ENCODE results near the gene CKB. TPM values are rescaled to one million over a fixed set of nuclear protein-coding genes. Genes with fewer than 3 reads are reported as not detected.

The CKB gene
- total and polyA plus RNA-seq, 12 donors = 273 to 1,062 (median 632) TPM

- ATAC-seq (peak in 1 of 8 donors; percentile 2), DNase-seq (no peak)
- H3K27ac ChIP-seq = peak overlapping the region in 9 of 10 donors; percentile 83 to 97 (median 94)
- H3K27me3 ChIP-seq = no peaks in the 10 kb centered on the region
- no peaks in the 10 kb centered on the region for H3K9me3 ChIP-seq
- TF ChIP-seq CTCF (IDR thresholded peaks at IDR 0.05) = no peak
- WGBS, 2 donors = 51 to 53% methylated on average over 42 of the region's 42 CpGs
- intact Hi-C loops (cut with DNase I) = no loop called here
- peaks cover 0 to 24% (median 0%) of the 10 kb centered on the region in 9 donors for H3K36me3 ChIP-seq
- H3K4me3 ChIP-seq = peak overlapping the region; percentile 69 to 98 (median 90)
- H3K4me1 ChIP-seq = peaks cover 11 to 59% (median 45%) of the 10 kb centered on the region in 9 donors
These were observed 7.0 kb upstream of the CKB start for GRCh38 chr14:103529383-103530365.

GRCh38 chr14:103528587-103529382 is 6.2 kb upstream of the CKB start, which contains the start of gene TRMT61A:
TSS of gene TRMT61A (plus strand) at chr14:103529196. CDS start at chr14:103529979, 783 bp downstream.
- 1 to 2% methylated on average over 51 to 68 of the region's 70 CpGs for WGBS, 2 donors

GRCh38 chr14:103528146-103528586 is 5.5 kb upstream of the CKB start:
- intact Hi-C loops (cut with DNase I) = no loop called here
- H3K4me3 ChIP-seq = peak overlapping the region; percentile 33 to 98 (median 90)
- no peak for TF ChIP-seq CTCF (IDR thresholded peaks at IDR 0.05)
- ATAC-seq = peak; percentile 14 to 75 (median 51)
- H3K27ac ChIP-seq = peak overlapping the region; percentile 82 to 97 (median 94)
- DNase-seq = peak in 1 of 2 donors; percentile 31
- peaks cover 11 to 68% (median 48%) of the 10 kb centered on the region in 9 donors for H3K4me1 ChIP-seq
- peaks cover 0 to 14% (median 0%) of the 10 kb centered on the region in 7 donors for H3K27me3 ChIP-seq
- H3K9me3 ChIP-seq = no peaks in the 10 kb centered on the region
- 24 to 26% methylated on average over 10 of the region's 10 CpGs for WGBS, 2 donors
- H3K36me3 ChIP-seq = peaks cover 0 to 9% (median 0%) of the 10 kb centered on the region in 9 donors

More at GRCh38 chr14:103528587-103529382, 6.2 kb upstream of the CKB start, which contains the start of gene TRMT61A:
- Histone ChIP-seq H3K9me3 (no peaks in the 10 kb centered on the region), H3K36me3 (peaks cover 0 to 15% (median 0%) of the 10 kb centered on the region in 9 donors), H3K27me3 (peaks cover 0 to 7% (median 0%) of the 10 kb centered on the region in 7 donors), H3K4me1 (peaks cover 11 to 65% (median 45%) of the 10 kb centered on the region in 9 donors), H3K4me3 (peak within 1 kb of the TSS; percentile 69 to 98 (median 90)), H3K27ac (peak within 1 kb of the TSS; percentile 82 to 97 (median 94))
- peak; percentile 82 to 94 (median 90) for ATAC-seq
- peak; percentile 90 to 91 for DNase-seq
- intact Hi-C loops (cut with DNase I) = no loop called here
- no peak for TF ChIP-seq CTCF (IDR thresholded peaks at IDR 0.05)
